ENCODE results near the gene MYO5B.

DNA sequence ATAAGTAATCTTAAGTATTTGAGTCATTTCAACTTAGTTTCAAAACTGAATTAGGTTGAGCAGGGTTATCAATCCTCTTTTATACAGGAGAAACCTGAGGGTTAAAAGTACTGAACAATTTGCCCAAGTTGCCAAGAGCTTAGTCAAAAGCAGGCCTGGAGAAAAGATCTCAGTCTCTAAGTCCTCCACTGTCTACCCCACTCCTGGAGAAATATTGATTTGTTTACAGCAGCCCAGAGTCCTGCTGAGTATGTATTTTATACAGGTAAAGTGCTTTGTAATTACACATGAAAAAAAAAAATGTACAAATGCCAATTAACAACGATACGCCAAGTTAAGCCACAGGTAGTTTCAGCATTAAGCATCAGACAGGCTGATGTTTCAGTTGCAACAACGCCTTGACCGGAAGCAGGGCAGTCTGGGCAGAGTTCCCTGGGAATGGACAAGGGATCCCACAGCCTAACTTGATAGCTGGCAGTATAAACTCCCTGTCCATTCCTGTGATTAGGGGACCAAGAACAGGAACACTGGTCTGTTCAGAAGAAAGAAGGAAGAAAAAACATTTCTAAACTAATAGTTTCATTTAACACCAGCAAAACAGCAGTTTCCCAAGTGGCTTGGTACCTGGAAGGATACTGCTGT, 132.9 kb downstream of the MYO5B start:
- TF ChIP-seq TCF12 (IDR thresholded peaks at IDR 0.05) (no peak), RFX5 (IDR thresholded peaks at IDR 0.05; ENCODE audit: low read length) (no peak), SMC3 (IDR thresholded peaks at IDR 0.05; ENCODE audit: low read depth, low read length) (no peak), NFIC (IDR thresholded peaks at IDR 0.05; ENCODE audit: borderline replicate concordance) (no peak)
- TF ChIP-seq, protein P1, sequence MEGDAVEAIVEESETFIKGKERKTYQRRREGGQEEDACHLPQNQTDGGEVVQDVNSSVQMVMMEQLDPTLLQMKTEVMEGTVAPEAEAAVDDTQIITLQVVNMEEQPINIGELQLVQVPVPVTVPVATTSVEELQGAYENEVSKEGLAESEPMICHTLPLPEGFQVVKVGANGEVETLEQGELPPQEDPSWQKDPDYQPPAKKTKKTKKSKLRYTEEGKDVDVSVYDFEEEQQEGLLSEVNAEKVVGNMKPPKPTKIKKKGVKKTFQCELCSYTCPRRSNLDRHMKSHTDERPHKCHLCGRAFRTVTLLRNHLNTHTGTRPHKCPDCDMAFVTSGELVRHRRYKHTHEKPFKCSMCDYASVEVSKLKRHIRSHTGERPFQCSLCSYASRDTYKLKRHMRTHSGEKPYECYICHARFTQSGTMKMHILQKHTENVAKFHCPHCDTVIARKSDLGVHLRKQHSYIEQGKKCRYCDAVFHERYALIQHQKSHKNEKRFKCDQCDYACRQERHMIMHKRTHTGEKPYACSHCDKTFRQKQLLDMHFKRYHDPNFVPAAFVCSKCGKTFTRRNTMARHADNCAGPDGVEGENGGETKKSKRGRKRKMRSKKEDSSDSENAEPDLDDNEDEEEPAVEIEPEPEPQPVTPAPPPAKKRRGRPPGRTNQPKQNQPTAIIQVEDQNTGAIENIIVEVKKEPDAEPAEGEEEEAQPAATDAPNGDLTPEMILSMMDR (IDR thresholded peaks at IDR 0.05): no peak

All from SK-N-SH (cell line).